SU-DHL-6 (cell line): Measurements from ENCODE around the gene SLFN14.

ENCODE experiments used
- CTCF ChIP-seq: fragments of 200-600 bp; sonication (generic); IDR thresholded peaks from one replicate; pipeline ENCODE4 v1.5.1; 2017; ENCODE audit warnings: antibody characterized with exemption, mild to moderate bottlenecking, low read length, moderate library complexity; ENCODE audit not compliant: insufficient read depth, poor library complexity, severe bottlenecking
- EZH2phosphoT487 ChIP-seq: fragments of 200-600 bp; sonication (generic), shearing (Covaris generic); conservative IDR thresholded peaks from 2 replicates; pipeline ENCODE4 v1.6.1; 2018; ENCODE audit warnings: mild to moderate bottlenecking, antibody characterized with exemption, low read length, moderate library complexity, mixed read lengths

GRCh38 chr17:35605678-35606077 lies 45.1 kb upstream of the SLFN14 start:
- no peak for TF ChIP-seq CTCF
- TF ChIP-seq EZH2phosphoT487: no peak
